Measurements from ENCODE around the gene DNAJC17.

The DNAJC17 gene

GRCh38 chr15:40763801-40764628 is 43.3 kb downstream of the DNAJC17 start, which contains the start of gene GCHFR:
Gene GCHFR (plus strand): TSS chr15:40764068. CDS start chr15:40764181, 113 bp downstream.
- DNase-seq = peak; percentile 49

GRCh38 chr15:40762919-40763800 is 44.1 kb downstream of the DNAJC17 start:
- DNase-seq = peak; percentile 32

- DNase-seq = no peak
These were observed 47.3 kb downstream of the DNAJC17 start for GRCh38 chr15:40759961-40760360.

GRCh38 chr15:40756938-40757337 is 50.3 kb downstream of the DNAJC17 start:
- DNase-seq = no peak

GRCh38 chr15:40755812-40756208 is 51.5 kb downstream of the DNAJC17 start:
- no peak for DNase-seq

GRCh38 chr15:40754883-40755811 is 52.1 kb downstream of the DNAJC17 start, which contains the start of gene RMDN3:
Gene RMDN3 (minus strand): TSS chr15:40755254. CDS start chr15:40754783, 471 bp downstream.
- peak; percentile 92 for DNase-seq

- no peak for DNase-seq
These were observed 52.7 kb downstream of the DNAJC17 start for GRCh38 chr15:40754574-40754882.

GRCh38 chr15:40751745-40752144 is 55.5 kb downstream of the DNAJC17 start:
- DNase-seq = no peak

- no peak for DNase-seq
These were observed 56.4 kb downstream of the DNAJC17 start for GRCh38 chr15:40750885-40751284.

- DNase-seq = no peak
These were observed 58.1 kb downstream of the DNAJC17 start for GRCh38 chr15:40749151-40749630.

- no peak for DNase-seq
These were observed 59.3 kb downstream of the DNAJC17 start for GRCh38 chr15:40747685-40748631.

GRCh38 chr15:40746916-40747418 is 60.3 kb downstream of the DNAJC17 start:
- DNase-seq = no peak

GRCh38 chr15:40744815-40745152 is 62.5 kb downstream of the DNAJC17 start:
- no peak for DNase-seq

GRCh38 chr15:40743921-40744814 is 63.1 kb downstream of the DNAJC17 start:
- DNase-seq = no peak

- no peak for DNase-seq
These were observed 63.8 kb downstream of the DNAJC17 start for GRCh38 chr15:40743485-40743901.

- DNase-seq = no peak
These were observed 67.4 kb downstream of the DNAJC17 start for GRCh38 chr15:40739854-40740253.

- no peak for DNase-seq
These were observed 68.2 kb downstream of the DNAJC17 start for GRCh38 chr15:40739047-40739446.

- no peak for DNase-seq
These were observed 70.2 kb downstream of the DNAJC17 start for GRCh38 chr15:40737048-40737447.

- no peak for DNase-seq
These were observed 70.7 kb downstream of the DNAJC17 start for GRCh38 chr15:40736575-40736974.

- DNase-seq = no peak
These were observed 76.2 kb downstream of the DNAJC17 start for GRCh38 chr15:40731034-40731433.
